AG09309 (cell line): ENCODE measurements around the gene HDLBP.

Source experiments
- DNase-seq: peaks from one replicate; pipeline ENCODE4 v3.0.0-alpha.2; 2010; ENCODE audit warnings: low read depth
- H3K4me3 ChIP-seq: 2 replicates; pipeline ENCODE4 v1.5.1; 2011; ENCODE audit warnings: mild to moderate bottlenecking, low read depth, low read length, moderate library complexity; ENCODE audit not compliant: control insufficient read depth
- CTCF ChIP-seq: IDR thresholded peaks from 2 replicates; pipeline ENCODE4 v1.5.1; 2011; ENCODE audit warnings: mild to moderate bottlenecking, low read depth, low read length, inconsistent platforms; ENCODE audit not compliant: insufficient read depth, control insufficient read depth; ENCODE audit errors: missing control alignments

HDLBP gene

GRCh38 chr2:241244368-241244767, 71.1 kb downstream of the HDLBP start:
- TF ChIP-seq CTCF: no peak
- DNase-seq: no peak
- no peak overlapping the region for H3K4me3 ChIP-seq

GRCh38 chr2:241242306-241242705, 73.2 kb downstream of the HDLBP start:
- no peak overlapping the region for H3K4me3 ChIP-seq
- TF ChIP-seq CTCF: no peak
- DNase-seq: no peak

- no peak for TF ChIP-seq CTCF
- H3K4me3 ChIP-seq: no peak overlapping the region
- DNase-seq: no peak
Observed at GRCh38 chr2:241241669-241242068, 73.8 kb downstream of the HDLBP start.

- DNase-seq: no peak
- H3K4me3 ChIP-seq: no peak overlapping the region
- no peak for TF ChIP-seq CTCF
Observed at GRCh38 chr2:241240320-241241004, 75.0 kb downstream of the HDLBP start.

GRCh38 chr2:241239552-241240202, 75.8 kb downstream of the HDLBP start:
- H3K4me3 ChIP-seq: no peak overlapping the region
- no peak for TF ChIP-seq CTCF
- DNase-seq: no peak

GRCh38 chr2:241238693-241239198, 76.7 kb downstream of the HDLBP start:
- no peak for DNase-seq
- H3K4me3 ChIP-seq: no peak overlapping the region
- TF ChIP-seq CTCF: no peak
